HL-60 (cell line): ENCODE results near the gene LRRC73.
"Not testable (repeated sequence)": the region's sequence is repeated elsewhere in the genome, so short reads cannot be mapped to it uniquely, and the experiment has no call there.

ENCODE experiments used
- DNase-seq, 2 experiments: peaks; one replicate each; pipeline ENCODE4 v3.0.0-alpha.2; 2010 to 2020; ENCODE audit warnings: low read depth in 1 of 2, low spot score in 1 of 2
- H3K27ac ChIP-seq: fragments of 250-450 bp; sonication (Bioruptor Pico); replicated peaks from 2 replicates; pipeline ENCODE4 v1.5.1; 2020; ENCODE audit warnings: mild to moderate bottlenecking, moderate library complexity
- H3K27me3 ChIP-seq: fragments of 250-450 bp; sonication (Bioruptor Pico); 2 replicates; pipeline ENCODE4 v1.5.1; 2021; ENCODE audit warnings: mild to moderate bottlenecking, moderate library complexity; ENCODE audit not compliant: insufficient read depth, poor library complexity, severe bottlenecking
- H3K4me3 ChIP-seq: replicated peaks from 2 replicates; pipeline ENCODE4 v1.5.1; 2011; ENCODE audit warnings: mild to moderate bottlenecking, control low read depth, low read length; ENCODE audit not compliant: insufficient read depth
- CTCF ChIP-seq: IDR thresholded peaks from one replicate; pipeline ENCODE4 v1.5.1; 2011; ENCODE audit warnings: low read length, control low read depth, inconsistent platforms; ENCODE audit not compliant: insufficient read depth
- GABPA ChIP-seq: IDR thresholded peaks from 2 replicates; pipeline ENCODE4 v1.6.1; 2012; ENCODE audit warnings: low read depth
- POLR2AphosphoS5 ChIP-seq: IDR thresholded peaks from 2 replicates; pipeline ENCODE4 v1.6.1; 2012; ENCODE audit warnings: low read depth
- REST ChIP-seq: IDR thresholded peaks from 2 replicates; pipeline ENCODE4 v1.6.1; 2012; ENCODE audit warnings: low read depth; ENCODE audit not compliant: insufficient replicate concordance
- SPI1 ChIP-seq: IDR thresholded peaks from 2 replicates; pipeline ENCODE4 v1.6.1; 2012; ENCODE audit warnings: low read depth, mild to moderate bottlenecking, borderline replicate concordance

Gene LRRC73

GRCh38 chr6:43499028-43499815 is 10.9 kb downstream of the LRRC73 start:
- H3K27me3 ChIP-seq, result no peaks in the 10 kb centered on the region
- DNase-seq, result no peak
- H3K27ac ChIP-seq, result no peak overlapping the region
- H3K4me3 ChIP-seq, result no peak overlapping the region
- no peak for TF ChIP-seq CTCF
- TF ChIP-seq REST, result no peak
- no peak for TF ChIP-seq GABPA
- TF ChIP-seq POLR2AphosphoS5, result no peak
- TF ChIP-seq SPI1, result no peak

DNA sequence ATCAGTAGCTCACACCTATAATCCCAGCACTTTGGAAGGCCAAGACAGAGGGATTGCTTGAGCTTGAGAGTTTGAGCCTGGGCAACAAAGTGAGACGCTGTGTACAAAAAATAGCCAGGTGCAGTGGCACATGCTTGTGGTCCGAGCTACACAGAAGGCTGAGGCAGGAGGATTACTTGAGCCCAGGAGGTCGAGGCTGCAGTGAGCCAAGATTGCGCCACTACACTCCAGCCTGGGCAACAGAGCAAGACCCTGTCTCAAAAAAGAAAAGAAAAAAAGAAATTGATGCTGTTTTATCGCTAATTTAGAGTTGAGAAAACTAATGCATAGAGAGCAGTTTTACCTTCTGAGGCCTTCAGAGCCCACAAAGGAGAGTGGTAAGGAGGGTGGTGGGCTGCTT is 11.9 kb downstream of the LRRC73 start:
- DNase-seq, H3K4me3 ChIP-seq, H3K27me3 ChIP-seq, H3K27ac ChIP-seq: not testable (repeated sequence)

DNA sequence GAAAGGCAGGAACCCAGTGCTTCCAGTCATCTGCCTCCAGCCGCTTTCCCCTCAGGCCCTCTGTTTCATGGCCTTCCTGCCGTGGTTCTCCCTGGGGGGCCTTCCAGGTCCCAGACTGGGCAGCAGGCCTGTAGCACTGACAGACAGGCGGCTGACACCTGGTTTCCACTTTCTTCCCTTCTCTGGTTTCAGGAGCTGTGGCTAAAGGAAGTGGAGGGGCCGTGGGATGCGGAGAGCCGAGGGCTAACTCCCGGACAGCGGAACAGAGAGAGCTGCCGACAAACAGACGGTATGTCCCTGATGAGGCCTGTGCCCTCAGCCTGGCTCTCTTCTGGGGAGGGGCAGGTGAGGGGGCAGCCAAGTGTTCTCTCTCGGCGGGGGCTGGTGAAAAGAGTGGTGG is 12.5 kb downstream of the LRRC73 start:
- Histone ChIP-seq H3K4me3 (no peak overlapping the region), H3K27me3 (no peaks in the 10 kb centered on the region), H3K27ac (no peak overlapping the region)
- DNase-seq, result no peak
- TF ChIP-seq POLR2AphosphoS5 (no peak), SPI1 (no peak), REST (no peak), GABPA (no peak), CTCF (no peak)

DNA sequence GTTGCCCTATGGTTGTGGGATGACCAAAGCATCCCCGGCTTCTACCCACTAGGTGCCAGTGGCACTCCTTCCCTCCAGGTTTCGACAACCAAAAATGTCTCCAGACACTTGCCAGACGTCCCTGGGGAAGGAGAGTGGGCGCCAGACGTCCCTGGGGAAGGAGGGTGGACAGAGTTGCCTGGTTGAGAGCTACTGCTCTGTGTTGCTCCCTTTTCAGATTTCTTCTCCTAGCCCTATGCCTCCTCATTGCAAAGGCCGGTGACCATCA is 13.1 kb downstream of the LRRC73 start:
- H3K27me3 ChIP-seq, result no peaks in the 10 kb centered on the region
- TF ChIP-seq CTCF (no peak), REST (no peak), GABPA (no peak), SPI1 (no peak), POLR2AphosphoS5 (no peak)
- H3K27ac ChIP-seq, result no peak overlapping the region
- DNase-seq, result no peak
- H3K4me3 ChIP-seq, result no peak overlapping the region
